Mucosa of descending colon (tissue), 3 donors: Measurements from ENCODE around the gene S1PR5. TPM values are rescaled to one million over a fixed set of nuclear protein-coding genes. Genes with fewer than 3 reads are reported as not detected.

Source experiments
- ATAC-seq: fragments of 200-7000 bp; cut with Tn5 transposase; one replicate; pipeline ENCODE4 v1.9.1; 2020; ENCODE audit warnings: mild to moderate bottlenecking, moderate library complexity
- DNase-seq, 3 donors: peaks; one replicate each; pipeline ENCODE4 v3.0.0-alpha.2; 2020
- H3K36me3 ChIP-seq: fragments of 200-600 bp; one replicate; pipeline ENCODE4 v1.8.0; 2021; ENCODE audit warnings: low read depth, mild to moderate bottlenecking
- H3K4me1 ChIP-seq: fragments of 200-600 bp; one replicate; pipeline ENCODE4 v1.8.0; 2021; ENCODE audit warnings: low read depth, mild to moderate bottlenecking
- H3K4me3 ChIP-seq: fragments of 200-600 bp; one replicate; pipeline ENCODE4 v1.8.0; 2021; ENCODE audit warnings: mild to moderate bottlenecking
- H3K9me3 ChIP-seq: fragments of 200-600 bp; one replicate; pipeline ENCODE4 v1.8.0; 2021; ENCODE audit warnings: mild to moderate bottlenecking
- CTCF ChIP-seq: fragments of 200-600 bp; IDR thresholded peaks from one replicate; pipeline ENCODE4 v1.8.0; 2022; ENCODE audit warnings: antibody characterized with exemption, mild to moderate bottlenecking
- intact Hi-C, 2 donors: fragments of 100-400 bp; cut with DNase I in 1 of 2; cut with micrococcal nuclease in 1 of 2; formaldehyde crosslinking; loops; one replicate each; pipeline versions ENCODE4 v1.11.0 to v1.11.1; 2022; cut with DNase I, micrococcal nuclease
- total RNA-seq, 3 donors: library from RNA; stranded (reverse); fragmentation: NEBNext Ultra II Directional in 2 of 3; extraction: Animal tissue kit (Norgen Biotek cat#: 25700) in 2 of 3; gene quantifications; one replicate each; pipeline versions ENCODE4 v1.2.1 to v1.2.4, GENCODE V29; 2021 to 2023
- donor health status: DM: no; HTN: no; CAD: no; lungs with moderate emphysema.
- donor health status: DM: no; HTN: no; CAD: no.
- donor health status: DM: no; HTN: yes; CAD: no.

Gene S1PR5
- total RNA-seq, 3 donors from 2014 or later = 0.23 to 0.31 TPM; not detected in 1

- no peak for DNase-seq
- H3K9me3 ChIP-seq = no peaks in the 10 kb centered on the region
- no peak for ATAC-seq
- TF ChIP-seq CTCF = no peak
- H3K36me3 ChIP-seq = no peaks in the 10 kb centered on the region
- peaks cover 14% of the 10 kb centered on the region for H3K4me1 ChIP-seq
- intact Hi-C loops = no loop called here
- H3K4me3 ChIP-seq = no peak overlapping the region
Measured at GRCh38 chr19:10562609-10563008, 45.4 kb upstream of the S1PR5 start.

DNA sequence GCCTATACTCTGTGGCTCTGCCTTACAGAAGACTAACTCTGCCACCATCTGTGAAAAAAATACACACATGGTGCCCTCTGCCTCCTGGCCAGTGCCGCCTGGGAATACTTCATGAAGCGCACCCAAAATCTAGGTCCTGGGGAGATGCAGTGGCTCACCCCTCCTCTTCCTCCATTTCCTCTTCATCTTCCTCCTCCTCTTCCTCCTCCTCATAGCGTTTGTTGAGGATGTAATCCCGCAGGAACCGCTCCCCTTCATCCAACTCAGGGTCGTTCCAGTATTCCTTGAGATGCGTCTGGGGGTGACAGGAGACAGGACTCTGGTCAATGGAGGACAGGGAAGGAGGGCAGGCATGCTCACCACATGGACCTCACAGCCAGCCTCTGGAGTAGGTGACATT, 42.9 kb upstream of the S1PR5 start:
- DNase-seq = no peak
- intact Hi-C loops = no loop called here
- Histone ChIP-seq H3K4me3 (no peak overlapping the region), H3K4me1 (peaks cover 4% of the 10 kb centered on the region), H3K9me3 (no peaks in the 10 kb centered on the region), H3K36me3 (no peaks in the 10 kb centered on the region)
- ATAC-seq = no peak
- no peak for TF ChIP-seq CTCF

DNA sequence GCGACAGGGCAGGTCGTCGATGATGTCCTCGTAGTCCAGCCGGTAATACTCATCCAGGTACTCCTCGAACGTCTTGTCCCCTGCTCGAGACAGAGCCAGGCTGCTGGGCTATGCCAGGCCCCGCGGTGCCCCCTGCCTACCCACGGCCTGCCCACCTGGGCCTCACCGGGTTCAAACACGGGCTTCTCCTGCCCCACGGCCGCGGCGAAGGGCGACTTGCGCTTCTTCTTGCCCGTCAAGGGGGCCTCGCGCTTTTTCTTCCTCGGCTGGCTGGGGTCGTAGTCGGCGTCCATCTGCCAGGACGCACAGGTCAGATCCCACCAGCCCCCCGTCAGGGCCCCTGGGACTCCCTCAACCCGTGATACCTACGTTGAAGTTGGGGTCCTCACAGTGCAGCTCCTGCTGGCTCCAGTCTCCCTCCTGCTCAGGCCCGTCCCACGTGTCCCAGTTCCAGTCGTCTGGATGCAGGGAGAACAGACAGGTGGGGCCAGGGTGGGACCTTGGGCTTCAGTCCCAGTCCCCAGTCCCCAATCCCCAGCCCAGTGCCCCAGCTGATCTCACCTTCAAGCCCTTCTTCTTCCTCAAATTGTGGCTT, 40.5 kb upstream of the S1PR5 start:
- Histone ChIP-seq H3K36me3 (no peaks in the 10 kb centered on the region), H3K4me3 (no peak overlapping the region), H3K4me1 (peaks cover 8% of the 10 kb centered on the region), H3K9me3 (no peaks in the 10 kb centered on the region)
- no peak for TF ChIP-seq CTCF
- intact Hi-C loops = no loop called here
- DNase-seq (no peak), ATAC-seq (no peak)

DNA sequence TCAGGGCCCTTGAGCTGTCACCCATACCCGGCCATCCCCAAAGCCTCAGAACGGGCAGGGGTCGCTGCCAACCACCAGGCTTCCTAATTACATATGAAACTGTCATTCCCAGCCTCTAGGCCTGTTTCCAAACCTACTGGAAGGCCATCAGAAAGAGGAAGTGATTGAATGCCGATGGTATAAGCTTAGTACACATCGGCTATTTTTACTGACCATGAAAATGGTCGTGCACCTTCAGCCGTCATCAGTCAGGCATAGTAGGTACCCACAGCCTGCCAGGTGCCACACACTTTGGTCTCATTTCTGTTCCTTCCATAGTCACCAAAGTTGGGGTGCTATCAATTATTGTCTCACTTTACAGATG, 38.3 kb upstream of the S1PR5 start:
- intact Hi-C loops = no loop called here
- DNase-seq = no peak
- no peaks in the 10 kb centered on the region for H3K9me3 ChIP-seq
- no peak overlapping the region for H3K4me3 ChIP-seq
- peaks cover 12% of the 10 kb centered on the region for H3K4me1 ChIP-seq
- no peak for TF ChIP-seq CTCF
- ATAC-seq = no peak
- H3K36me3 ChIP-seq = no peaks in the 10 kb centered on the region

- ATAC-seq (no peak), DNase-seq (no peak)
- Histone ChIP-seq H3K4me3 (no peak overlapping the region), H3K36me3 (peaks cover 4% of the 10 kb centered on the region), H3K9me3 (no peaks in the 10 kb centered on the region), H3K4me1 (peaks cover 18% of the 10 kb centered on the region)
- intact Hi-C loops = no loop called here
- no peak for TF ChIP-seq CTCF
Measured at GRCh38 chr19:10554760-10555609, 37.7 kb upstream of the S1PR5 start.
